Spleen (tissue), 7 donors: ENCODE measurements around the gene PDCD1LG2.

Experiments used
- CTCF ChIP-seq, 11 experiments: fragments of 200-600 bp in 7 of 11; fragments of 450-650 bp in 4 of 11; sonication (generic) in 4 of 11; IDR thresholded peaks in 8 of 11; conservative IDR thresholded peaks in 3 of 11; 1 replicate in 7 of 11; 2 replicates in 4 of 11; pipeline versions ENCODE4 v1.4.0 to v1.8.0; 2016 to 2021; ENCODE audit warnings: antibody characterized with exemption in 11 of 11, inconsistent platforms in 4 of 11, mild to moderate bottlenecking in 1 of 11
- POLR2A ChIP-seq, 3 donors: fragments of 450-650 bp; IDR thresholded peaks; one replicate each; pipeline ENCODE4 v1.5.1; 2017; ENCODE audit warnings: antibody characterized with exemption in 3 of 3, mild to moderate bottlenecking in 1 of 3
- POLR2AphosphoS5 ChIP-seq, 3 donors: sonication (generic); formaldehyde crosslinking; IDR thresholded peaks; one replicate each; pipeline ENCODE4 v1.5.1; 2017; ENCODE audit warnings: antibody characterized with exemption in 3 of 3
- donor health status: DM: no; HTN: no; CAD: no; lungs with moderate emphysema.
- donor health status: DM: no; HTN: no; CAD: no.
- donor health status: DM: no; HTN: no; CAD: no.

GRCh38 chr9:5553211-5553610, 42.9 kb downstream of the PDCD1LG2 start:
- no peak for TF ChIP-seq CTCF (IDR thresholded peaks at IDR 0.05 in 8 of 11, conservative IDR thresholded peaks at IDR 0.05 in 3 of 11)
- no peak for TF ChIP-seq POLR2A (IDR thresholded peaks at IDR 0.05)
- TF ChIP-seq POLR2AphosphoS5 (IDR thresholded peaks at IDR 0.05), result no peak
